Mesenchymal stem cell (in vitro differentiated cells and primary cell): ENCODE results near the gene FBXL17.

Experiments used
- DNase-seq: peaks from one replicate; pipeline ENCODE4 v3.0.0-alpha.2; 2013
- H2AFZ ChIP-seq: one replicate; pipeline ENCODE4 v1.6.1; 2013; ENCODE audit warnings: low read depth, mild to moderate bottlenecking, control low read depth, inconsistent platforms, low read length, moderate library complexity
- H2AK5ac ChIP-seq: 2 replicates; pipeline ENCODE4 v1.6.1; 2013; ENCODE audit warnings: low read length, moderate library complexity, mild to moderate bottlenecking, inconsistent platforms; ENCODE audit not compliant: severe bottlenecking
- H2BK120ac ChIP-seq: one replicate; pipeline ENCODE4 v1.6.1; 2013; ENCODE audit warnings: low read depth, mild to moderate bottlenecking, inconsistent platforms, low read length, moderate library complexity
- H2BK12ac ChIP-seq, 2 experiments: one replicate each; pipeline ENCODE4 v1.6.1; 2013; ENCODE audit warnings: inconsistent platforms in 2 of 2, low read length in 2 of 2, mild to moderate bottlenecking in 2 of 2, moderate library complexity in 2 of 2, control low read depth in 1 of 2
- H2BK15ac ChIP-seq: one replicate; pipeline ENCODE4 v1.6.1; 2013; ENCODE audit warnings: mild to moderate bottlenecking, low read depth, inconsistent platforms; ENCODE audit not compliant: poor library complexity, severe bottlenecking
- H2BK5ac ChIP-seq: 2 replicates; pipeline ENCODE4 v1.6.1; 2013; ENCODE audit warnings: low read depth, mild to moderate bottlenecking, low read length, control low read depth, inconsistent platforms; ENCODE audit not compliant: poor library complexity, severe bottlenecking
- H3K14ac ChIP-seq, 2 experiments: one replicate each; pipeline ENCODE4 v1.6.1; 2013; ENCODE audit warnings: inconsistent platforms in 2 of 2, low read length in 2 of 2, control low read depth in 1 of 2, mild to moderate bottlenecking in 1 of 2, moderate library complexity in 1 of 2
- H3K18ac ChIP-seq, 2 experiments: one replicate each; pipeline ENCODE4 v1.6.1; 2013; ENCODE audit warnings: inconsistent platforms in 2 of 2, low read length in 2 of 2, control low read depth in 1 of 2, low read depth in 1 of 2, mild to moderate bottlenecking in 1 of 2
- H3K23ac ChIP-seq, 2 experiments: one replicate each; pipeline ENCODE4 v1.6.1; 2013; ENCODE audit warnings: inconsistent platforms in 2 of 2, low read length in 2 of 2, mild to moderate bottlenecking in 2 of 2, moderate library complexity in 2 of 2, control low read depth in 1 of 2
- H3K27ac ChIP-seq: 2 replicates; pipeline ENCODE4 v1.5.1; 2013; ENCODE audit warnings: mild to moderate bottlenecking, moderate library complexity, low read length, control low read depth, inconsistent platforms; ENCODE audit not compliant: poor library complexity, severe bottlenecking
- H3K27me3 ChIP-seq, 2 experiments: 2 replicates each; pipeline versions ENCODE4 v1.6.1 to v1.7.0; 2013; ENCODE audit warnings: low read length in 2 of 2, mild to moderate bottlenecking in 2 of 2, moderate library complexity in 2 of 2, control low read depth in 1 of 2, inconsistent platforms in 1 of 2; ENCODE audit not compliant: control insufficient read depth in 1 of 2, insufficient read depth in 1 of 2
- H3K36me3 ChIP-seq, 2 experiments: 2 replicates each; pipeline versions ENCODE4 v1.6.1 to v1.7.0; 2013; ENCODE audit warnings: low read length in 2 of 2, control low read depth in 1 of 2, inconsistent platforms in 1 of 2, low read depth in 1 of 2, mild to moderate bottlenecking in 1 of 2; ENCODE audit not compliant: insufficient read depth in 2 of 2, control insufficient read depth in 1 of 2
- H3K4ac ChIP-seq, 2 experiments: one replicate each; pipeline ENCODE4 v1.6.1; 2013; ENCODE audit warnings: inconsistent platforms in 2 of 2, low read length in 2 of 2, mild to moderate bottlenecking in 2 of 2, moderate library complexity in 2 of 2, control low read depth in 1 of 2, low read depth in 1 of 2
- H3K4me1 ChIP-seq: 2 replicates; pipeline ENCODE4 v1.6.1; 2013; ENCODE audit warnings: low read depth, low read length, control low read depth; ENCODE audit not compliant: control insufficient read depth, insufficient read depth
- H3K4me2 ChIP-seq: 2 replicates; pipeline ENCODE4 v1.6.1; 2013; ENCODE audit warnings: low read length, mild to moderate bottlenecking, inconsistent platforms; ENCODE audit not compliant: poor library complexity, severe bottlenecking
- H3K4me3 ChIP-seq, 2 experiments: 2 replicates each; pipeline versions ENCODE4 v1.5.1 to v1.7.0; 2013; ENCODE audit warnings: low read length in 2 of 2, mild to moderate bottlenecking in 2 of 2, control low read depth in 1 of 2, low read depth in 1 of 2; ENCODE audit not compliant: insufficient read depth in 1 of 2
- H3K79me1 ChIP-seq: replicated peaks from 2 replicates; pipeline ENCODE4 v1.6.1; 2013; ENCODE audit warnings: mild to moderate bottlenecking, control low read depth, low read length, inconsistent platforms; ENCODE audit not compliant: poor library complexity, severe bottlenecking
- H3K9ac ChIP-seq: 2 replicates; pipeline ENCODE4 v1.7.0; 2013; ENCODE audit warnings: mild to moderate bottlenecking, low read length, moderate library complexity
- H3K9me3 ChIP-seq: 2 replicates; pipeline ENCODE4 v1.7.0; 2013; ENCODE audit warnings: mild to moderate bottlenecking, low read length; ENCODE audit not compliant: control insufficient read depth
- H4K8ac ChIP-seq: one replicate; pipeline ENCODE4 v1.6.1; 2013; ENCODE audit warnings: inconsistent platforms, mild to moderate bottlenecking, low read length, moderate library complexity
- H4K91ac ChIP-seq: one replicate; pipeline ENCODE4 v1.6.1; 2013; ENCODE audit warnings: mild to moderate bottlenecking, low read length, inconsistent platforms
- WGBS: methylation state at CpG from one replicate; pipeline ENCODE4 v1.1.7; 2013; ENCODE audit warnings: mixed read lengths; 5-methylcytosine and 5-hydroxymethylcytosine counted together

Gene FBXL17

GRCh38 chr5:107930891-107931290, 451.0 kb downstream of the FBXL17 start:
- no peak overlapping the region for H3K9ac ChIP-seq
- H3K4me2 ChIP-seq, result no peak overlapping the region
- H3K27ac ChIP-seq, result no peak overlapping the region
- no peak for DNase-seq
- no peak overlapping the region for H3K23ac ChIP-seq
- no peaks in the 10 kb centered on the region for H3K79me1 ChIP-seq
- H4K8ac ChIP-seq, result no peak overlapping the region
- H3K36me3 ChIP-seq, result no peaks in the 10 kb centered on the region
- H3K4me3 ChIP-seq, result no peak overlapping the region
- H3K9me3 ChIP-seq, result no peaks in the 10 kb centered on the region
- H2BK12ac ChIP-seq, result no peak overlapping the region
- no peak overlapping the region for H3K18ac ChIP-seq
- H3K14ac ChIP-seq, result no peak overlapping the region
- H3K4ac ChIP-seq, result no peak overlapping the region
- H2BK15ac ChIP-seq, result no peak overlapping the region
- H3K27me3 ChIP-seq, result no peaks in the 10 kb centered on the region
- WGBS, result 95% methylated on average over 1 of the region's 1 CpG
- H4K91ac ChIP-seq, result no peak overlapping the region
- no peak overlapping the region for H2BK5ac ChIP-seq
- H3K4me1 ChIP-seq, result no peaks in the 10 kb centered on the region
- H2AK5ac ChIP-seq, result no peak overlapping the region
- no peak overlapping the region for H2BK120ac ChIP-seq
- no peak overlapping the region for H2AFZ ChIP-seq

- no peak overlapping the region for H3K4me3 ChIP-seq
- H3K23ac ChIP-seq, result no peak overlapping the region
- H4K91ac ChIP-seq, result no peak overlapping the region
- no peak overlapping the region for H3K9ac ChIP-seq
- H3K79me1 ChIP-seq, result no peaks in the 10 kb centered on the region
- H3K14ac ChIP-seq, result no peak overlapping the region
- H4K8ac ChIP-seq, result no peak overlapping the region
- H3K27ac ChIP-seq, result no peak overlapping the region
- no peak overlapping the region for H2AFZ ChIP-seq
- H2BK5ac ChIP-seq, result no peak overlapping the region
- no peak overlapping the region for H2AK5ac ChIP-seq
- DNase-seq, result no peak
- WGBS, result 93% methylated on average over 3 of the region's 3 CpGs
- H3K4me1 ChIP-seq, result no peaks in the 10 kb centered on the region
- H2BK12ac ChIP-seq, result no peak overlapping the region
- no peaks in the 10 kb centered on the region for H3K27me3 ChIP-seq
- H2BK15ac ChIP-seq, result no peak overlapping the region
- H3K4ac ChIP-seq, result no peak overlapping the region
- H3K4me2 ChIP-seq, result no peak overlapping the region
- no peak overlapping the region for H2BK120ac ChIP-seq
- H3K9me3 ChIP-seq, result no peaks in the 10 kb centered on the region
- H3K36me3 ChIP-seq, result no peaks in the 10 kb centered on the region
- H3K18ac ChIP-seq, result no peak overlapping the region
Observed at GRCh38 chr5:107930092-107930491, 451.8 kb downstream of the FBXL17 start.

- no peaks in the 10 kb centered on the region for H3K79me1 ChIP-seq
- DNase-seq, result no peak
- H3K4ac ChIP-seq, result no peak overlapping the region
- no peaks in the 10 kb centered on the region for H3K27me3 ChIP-seq
- no peak overlapping the region for H2AFZ ChIP-seq
- H3K9me3 ChIP-seq, result no peaks in the 10 kb centered on the region
- no peak overlapping the region for H3K4me3 ChIP-seq
- no peak overlapping the region for H3K18ac ChIP-seq
- H3K23ac ChIP-seq, result no peak overlapping the region
- H2BK120ac ChIP-seq, result no peak overlapping the region
- no peak overlapping the region for H2BK12ac ChIP-seq
- no peak overlapping the region for H4K8ac ChIP-seq
- H2AK5ac ChIP-seq, result no peak overlapping the region
- no peak overlapping the region for H3K4me2 ChIP-seq
- H3K4me1 ChIP-seq, result no peaks in the 10 kb centered on the region
- H4K91ac ChIP-seq, result no peak overlapping the region
- no peaks in the 10 kb centered on the region for H3K36me3 ChIP-seq
- H3K9ac ChIP-seq, result no peak overlapping the region
- no peak overlapping the region for H2BK15ac ChIP-seq
- H2BK5ac ChIP-seq, result no peak overlapping the region
- H3K14ac ChIP-seq, result no peak overlapping the region
- no peak overlapping the region for H3K27ac ChIP-seq
Observed at GRCh38 chr5:107929080-107929479, 452.8 kb downstream of the FBXL17 start.

GRCh38 chr5:107926121-107926520, 455.8 kb downstream of the FBXL17 start:
- no peak overlapping the region for H3K4me2 ChIP-seq
- no peaks in the 10 kb centered on the region for H3K36me3 ChIP-seq
- no peak overlapping the region for H3K4ac ChIP-seq
- DNase-seq, result no peak
- H3K18ac ChIP-seq, result no peak overlapping the region
- H3K23ac ChIP-seq, result no peak overlapping the region
- WGBS, result 63% methylated on average over 1 of the region's 1 CpG
- no peaks in the 10 kb centered on the region for H3K27me3 ChIP-seq
- H2BK120ac ChIP-seq, result no peak overlapping the region
- no peak overlapping the region for H3K4me3 ChIP-seq
- no peaks in the 10 kb centered on the region for H3K4me1 ChIP-seq
- H2BK5ac ChIP-seq, result no peak overlapping the region
- H3K27ac ChIP-seq, result no peak overlapping the region
- H2AFZ ChIP-seq, result no peak overlapping the region
- H3K14ac ChIP-seq, result no peak overlapping the region
- H2BK12ac ChIP-seq, result no peak overlapping the region
- H3K79me1 ChIP-seq, result no peaks in the 10 kb centered on the region
- H2AK5ac ChIP-seq, result no peak overlapping the region
- no peak overlapping the region for H4K8ac ChIP-seq
- no peak overlapping the region for H4K91ac ChIP-seq
- H2BK15ac ChIP-seq, result no peak overlapping the region
- no peak overlapping the region for H3K9ac ChIP-seq
- H3K9me3 ChIP-seq, result no peaks in the 10 kb centered on the region
